Measurements from ENCODE around the gene DIS3. TPM values are rescaled to one million over a fixed set of nuclear protein-coding genes. Genes with fewer than 3 reads are reported as not detected.

DIS3 gene
- total RNA-seq, 4 donors from 2014 or later: 23.6 to 30.8 (median 28.1) TPM

GRCh38 chr13:72737033-72737432 lies 44.7 kb downstream of the DIS3 start:
- TF ChIP-seq, protein P1, sequence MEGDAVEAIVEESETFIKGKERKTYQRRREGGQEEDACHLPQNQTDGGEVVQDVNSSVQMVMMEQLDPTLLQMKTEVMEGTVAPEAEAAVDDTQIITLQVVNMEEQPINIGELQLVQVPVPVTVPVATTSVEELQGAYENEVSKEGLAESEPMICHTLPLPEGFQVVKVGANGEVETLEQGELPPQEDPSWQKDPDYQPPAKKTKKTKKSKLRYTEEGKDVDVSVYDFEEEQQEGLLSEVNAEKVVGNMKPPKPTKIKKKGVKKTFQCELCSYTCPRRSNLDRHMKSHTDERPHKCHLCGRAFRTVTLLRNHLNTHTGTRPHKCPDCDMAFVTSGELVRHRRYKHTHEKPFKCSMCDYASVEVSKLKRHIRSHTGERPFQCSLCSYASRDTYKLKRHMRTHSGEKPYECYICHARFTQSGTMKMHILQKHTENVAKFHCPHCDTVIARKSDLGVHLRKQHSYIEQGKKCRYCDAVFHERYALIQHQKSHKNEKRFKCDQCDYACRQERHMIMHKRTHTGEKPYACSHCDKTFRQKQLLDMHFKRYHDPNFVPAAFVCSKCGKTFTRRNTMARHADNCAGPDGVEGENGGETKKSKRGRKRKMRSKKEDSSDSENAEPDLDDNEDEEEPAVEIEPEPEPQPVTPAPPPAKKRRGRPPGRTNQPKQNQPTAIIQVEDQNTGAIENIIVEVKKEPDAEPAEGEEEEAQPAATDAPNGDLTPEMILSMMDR (IDR thresholded peaks at IDR 0.05; ENCODE audit: low read depth): no peak

DNA sequence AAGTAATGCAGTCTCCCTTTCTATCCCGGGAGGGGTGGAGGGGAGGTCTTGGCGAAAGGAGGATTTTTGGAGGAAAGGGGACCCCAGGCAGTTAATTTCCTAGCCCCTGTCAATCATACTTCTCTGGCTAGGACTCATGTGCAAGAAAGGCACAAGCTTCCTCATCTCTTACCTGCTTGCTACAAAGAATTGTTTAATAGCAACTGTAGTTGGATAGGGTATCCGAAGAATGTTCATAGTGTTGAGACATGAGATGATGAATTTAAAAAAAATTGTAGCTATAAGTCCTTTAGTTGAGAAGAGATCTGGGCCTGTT lies 53.5 kb downstream of the DIS3 start:
- TF ChIP-seq, protein P1 (IDR thresholded peaks at IDR 0.05; ENCODE audit: low read depth): no peak

DNA sequence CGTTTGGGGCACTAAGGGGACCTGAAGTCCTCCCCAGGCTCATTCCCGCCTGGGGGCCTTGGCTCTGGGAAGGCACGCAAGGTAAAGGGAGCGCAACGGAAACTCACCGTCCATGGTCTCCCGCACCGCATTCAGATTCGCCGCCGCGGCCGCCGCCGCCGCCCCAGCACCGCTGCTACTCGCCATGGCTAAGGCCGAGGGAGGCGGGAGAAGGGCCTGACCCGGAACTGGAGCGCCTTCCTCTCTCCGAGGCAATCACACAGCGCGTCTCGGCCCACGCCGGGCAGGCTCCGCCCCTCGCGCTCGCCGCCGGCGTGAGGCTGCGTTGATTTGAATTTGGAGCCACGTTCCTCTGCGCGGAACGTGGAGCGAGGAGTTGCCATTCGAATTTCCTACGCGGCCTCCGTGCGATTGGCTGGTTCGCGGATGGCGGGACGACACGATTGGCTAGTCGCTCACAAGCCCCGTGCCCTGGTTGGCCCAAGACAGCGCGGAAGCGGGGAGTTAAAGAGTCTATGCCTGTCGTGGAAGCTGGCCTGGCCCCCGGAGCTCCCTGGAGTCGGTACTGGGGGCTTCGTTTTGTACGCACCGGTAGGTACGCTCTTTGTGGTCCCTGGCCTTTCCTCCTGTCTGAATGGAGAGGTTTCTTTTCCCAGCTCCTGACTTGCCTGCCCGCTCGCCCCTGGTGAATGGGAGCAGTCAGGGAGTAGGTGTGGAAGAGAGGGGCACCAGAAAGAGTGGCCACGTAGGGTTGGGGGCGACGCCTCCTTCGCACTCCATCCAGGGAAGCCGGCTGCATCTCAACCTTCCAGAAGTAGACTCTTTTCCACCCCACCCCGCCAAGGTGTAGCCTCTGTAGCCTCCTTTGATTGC lies 54.0 kb downstream of the DIS3 start, which contains the start of the genes BORA and MZT1:
BORA (plus strand) TSS at position 507 of the 873 bp plus-strand sequence. CDS start 1,018 bp downstream, outside the sequence.
MZT1 (minus strand) TSS at position 213 of the 873 bp plus-strand sequence; CDS start at position 186, 27 bp downstream.
- TF ChIP-seq, protein P1 (IDR thresholded peaks at IDR 0.05; ENCODE audit: low read depth): no peak

GRCh38 chr13:72726726-72727416 lies 54.8 kb downstream of the DIS3 start:
- TF ChIP-seq, protein P1 (IDR thresholded peaks at IDR 0.05; ENCODE audit: low read depth): no peak

DNA sequence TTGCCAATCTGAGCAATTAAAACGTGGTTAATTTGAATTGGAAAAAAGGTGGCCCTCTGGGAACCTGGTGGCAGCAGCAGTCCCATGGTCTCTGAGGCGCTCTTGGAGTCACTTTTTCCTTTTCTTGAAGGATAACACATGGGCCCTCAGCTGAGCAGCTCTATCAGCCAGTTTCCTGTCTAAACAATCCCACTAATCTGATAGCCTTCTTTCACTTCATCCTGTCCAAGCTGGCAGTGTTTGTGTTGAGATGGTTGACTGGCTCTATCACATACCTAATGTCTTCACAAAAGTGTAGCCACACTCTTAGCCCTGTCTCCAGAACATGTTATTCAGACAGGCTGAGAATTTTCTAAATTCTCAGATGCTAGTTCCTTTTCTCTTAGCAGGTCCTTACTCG lies 64.9 kb downstream of the DIS3 start:
- TF ChIP-seq, protein P1 (IDR thresholded peaks at IDR 0.05; ENCODE audit: low read depth): no peak

Small RNA genes within 50 kb of the gene (small RNA-seq; reads per million reads assigned to genes)
- gene RNU6-80P: not detected

Other genes with a start within 250 kb of the DIS3 start
- gene MZT1, start 54.3 kb downstream of the DIS3 start, total RNA-seq: 10 to 100 TPM in 1 of 4 donors, 1 to 10 TPM in 3; 4.5 to 10.9 (median 8.8) TPM
- gene BORA, start 54.0 kb downstream of the DIS3 start, total RNA-seq: 1 to 10 TPM; 2.3 to 6.2 (median 3.5) TPM
- 10 to 100 TPM; 13.2 to 54.0 (median 30.6) TPM for gene PIBF1, start 233 bp upstream of the DIS3 start, total RNA-seq

All from subcutaneous adipose tissue (tissue), 4 donors.